ENCODE data around the gene FSIP2.
A peak's percentile ranks its signal among the peaks of the same experiment; 100 is the strongest.
"Not testable (repeated sequence)": the region's sequence is repeated elsewhere in the genome, so short reads cannot be mapped to it uniquely, and the experiment has no call there.

FSIP2 gene

DNA sequence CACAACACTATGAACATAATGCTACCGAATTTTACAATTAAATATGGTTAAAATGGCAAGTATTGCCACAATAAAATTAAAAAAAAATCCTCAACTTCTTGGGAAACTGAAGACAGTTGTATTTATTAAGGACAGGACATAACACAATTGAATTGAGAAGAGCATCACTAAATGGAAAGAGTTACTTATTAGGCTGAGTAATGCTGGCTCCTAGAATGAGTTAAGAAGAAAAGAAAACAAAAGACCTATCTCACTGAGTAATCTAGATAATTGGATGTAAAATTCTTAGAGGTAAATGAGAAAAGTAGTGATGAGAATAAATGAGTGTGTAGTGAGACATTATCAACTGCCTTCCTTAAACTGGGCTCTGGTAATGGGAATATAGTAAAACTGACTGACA, 121.7 kb downstream of the FSIP2 start:
- Histone ChIP-seq H3K27me3 (ENCODE audit: insufficient read depth, low read length) (no peaks in the 10 kb centered on the region), H3K9ac (ENCODE audit: low read depth, low read length) (no peak overlapping the region), H3K4me1 (ENCODE audit: insufficient read depth, low read length) (peaks cover 13% of the 10 kb centered on the region), H3K9me3 (ENCODE audit: insufficient read depth, low read depth, low read length) (no peaks in the 10 kb centered on the region), H3K27ac (ENCODE audit: low read depth, low read length) (no peak overlapping the region), H3K4me3 (ENCODE audit: low read length) (no peak overlapping the region), H3K36me3 (ENCODE audit: insufficient read depth, low read length) (no peaks in the 10 kb centered on the region)
- WGBS: no CpG with 5 or more reads among the region's 1 CpG

DNA sequence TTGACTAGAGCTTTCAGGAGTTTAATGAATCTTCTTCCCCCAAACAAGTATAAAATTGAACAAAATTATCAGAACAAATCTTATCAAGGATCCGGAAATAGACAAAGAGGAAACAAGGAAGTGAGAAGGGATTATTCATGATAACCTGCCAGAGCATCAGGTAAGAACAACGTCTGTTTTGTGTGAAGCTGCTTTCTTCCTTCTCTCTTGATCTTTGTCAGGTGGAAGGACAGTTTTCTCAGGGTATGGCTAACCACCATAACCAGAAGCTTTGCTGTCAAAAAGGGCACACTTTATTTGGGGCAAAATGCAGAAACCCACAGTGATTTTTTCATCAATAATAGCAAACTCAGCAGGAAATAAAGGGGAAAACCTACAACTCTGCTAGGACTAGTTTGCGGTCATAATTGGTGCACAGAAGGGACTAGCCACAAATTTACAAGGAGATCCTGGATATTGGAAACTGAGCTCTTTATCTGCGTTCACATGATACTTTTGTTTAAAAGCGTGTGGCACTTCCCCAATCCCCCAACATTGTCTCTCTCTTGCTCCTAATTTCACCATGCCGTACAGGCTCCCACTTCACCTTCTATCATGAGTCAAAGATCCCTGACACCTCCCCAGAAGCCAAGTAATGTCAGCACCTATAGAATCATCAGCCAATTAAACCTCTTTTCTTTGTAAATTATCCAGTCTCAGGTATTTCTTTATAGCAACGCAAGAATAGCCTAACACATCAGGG, 124.2 kb downstream of the FSIP2 start:
- WGBS: 94% methylated on average over 7 of the region's 7 CpGs
- Histone ChIP-seq H3K9me3 (ENCODE audit: insufficient read depth, low read depth, low read length) (no peaks in the 10 kb centered on the region), H3K4me1 (ENCODE audit: insufficient read depth, low read length) (peaks cover 13% of the 10 kb centered on the region), H3K4me3 (ENCODE audit: low read length) (no peak overlapping the region), H3K27ac (ENCODE audit: low read depth, low read length) (no peak overlapping the region), H3K9ac (ENCODE audit: low read depth, low read length) (no peak overlapping the region), H3K36me3 (ENCODE audit: insufficient read depth, low read length) (no peaks in the 10 kb centered on the region), H3K27me3 (ENCODE audit: insufficient read depth, low read length) (no peaks in the 10 kb centered on the region)

DNA sequence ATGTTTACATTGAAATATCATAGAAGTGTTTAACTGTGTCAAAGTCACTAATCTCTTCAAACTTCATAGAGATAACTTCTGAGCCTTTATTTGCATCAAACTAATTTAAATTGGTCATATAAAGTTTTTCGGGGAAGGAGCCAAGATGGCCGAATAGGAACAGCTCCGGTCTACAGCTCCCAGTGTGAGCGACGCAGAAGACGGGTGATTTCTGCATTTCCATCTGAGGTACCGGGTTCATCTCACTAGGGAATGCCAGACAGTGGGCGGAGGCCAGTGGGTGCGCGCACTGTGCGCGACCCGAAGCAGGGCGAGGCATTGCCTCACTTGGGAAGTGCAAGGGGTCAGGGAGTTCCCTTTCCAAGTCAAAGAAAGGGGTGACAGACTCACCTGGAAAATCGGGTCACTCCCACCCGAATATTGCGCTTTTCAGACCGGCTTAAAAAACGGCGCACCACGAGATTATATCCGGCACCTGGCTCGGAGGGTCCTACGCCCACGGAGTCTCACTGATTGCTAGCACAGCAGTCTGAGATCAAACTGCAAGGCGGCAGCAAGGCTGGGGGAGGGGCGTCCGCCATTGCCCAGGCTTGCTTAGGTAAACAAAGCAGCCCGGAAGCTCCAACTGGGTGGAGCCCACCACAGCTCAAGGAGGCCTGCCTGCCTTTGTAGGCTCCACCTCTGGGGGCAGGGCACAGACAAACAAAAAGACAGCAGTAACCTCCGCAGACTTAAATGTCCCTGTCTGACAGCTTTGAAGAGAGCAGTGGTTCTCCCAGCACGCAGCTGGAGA, 126.1 kb downstream of the FSIP2 start:
- H3K9ac ChIP-seq (ENCODE audit: low read depth, low read length): peak overlapping the region; percentile 58
- not testable (repeated sequence) for H3K36me3 ChIP-seq (ENCODE audit: insufficient read depth, low read length); H3K27ac ChIP-seq (ENCODE audit: low read depth, low read length); H3K27me3 ChIP-seq (ENCODE audit: insufficient read depth, low read length); H3K9me3 ChIP-seq (ENCODE audit: insufficient read depth, low read depth, low read length)
- peak overlapping the region; percentile 54 for H3K4me3 ChIP-seq (ENCODE audit: low read length)
- peaks cover 13% of the 10 kb centered on the region for H3K4me1 ChIP-seq (ENCODE audit: insufficient read depth, low read length)
- 73% methylated on average over 28 of the region's 31 CpGs for WGBS

DNA sequence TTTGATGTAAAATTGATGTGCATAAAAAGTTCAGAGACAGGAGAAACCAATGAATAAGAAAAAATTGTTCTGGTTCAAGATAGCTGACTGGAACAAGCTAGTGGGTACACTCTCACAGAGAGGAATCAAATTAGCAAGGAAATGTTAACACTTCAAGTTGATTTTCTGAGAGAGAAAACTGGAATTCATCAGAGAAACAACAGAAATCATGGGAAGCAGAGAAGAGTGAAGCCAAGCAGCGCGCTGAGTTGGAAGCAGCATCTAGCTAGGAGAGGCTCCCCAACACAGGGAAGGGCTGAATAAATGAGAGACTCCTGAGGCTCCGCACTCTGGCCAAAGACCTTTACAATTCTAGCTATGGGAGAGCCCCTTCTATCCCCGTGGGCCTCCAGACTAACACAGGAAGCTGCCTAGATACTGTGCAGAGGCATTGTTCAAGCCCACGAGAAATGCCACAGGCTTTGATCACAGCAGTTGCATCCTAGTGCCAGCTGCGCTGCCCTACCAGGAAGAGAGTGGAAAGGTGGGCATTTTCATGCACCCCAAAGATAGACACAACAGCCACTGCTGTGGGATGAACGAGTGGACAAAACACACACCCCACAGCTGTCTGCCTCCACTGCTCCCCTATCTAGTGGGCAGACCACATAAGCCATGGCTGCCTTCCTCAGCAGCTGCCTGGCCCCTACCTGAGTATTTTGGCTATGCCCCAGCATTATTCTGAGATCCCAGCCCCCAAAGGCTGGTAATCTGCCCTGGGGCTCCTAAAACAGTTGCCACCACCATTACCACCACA, 136.7 kb downstream of the FSIP2 start:
- Histone ChIP-seq H3K4me3 (ENCODE audit: low read length) (no peak overlapping the region), H3K4me1 (ENCODE audit: insufficient read depth, low read length) (no peaks in the 10 kb centered on the region), H3K9ac (ENCODE audit: low read depth, low read length) (no peak overlapping the region), H3K9me3 (ENCODE audit: insufficient read depth, low read depth, low read length) (no peaks in the 10 kb centered on the region), H3K27me3 (ENCODE audit: insufficient read depth, low read length) (no peaks in the 10 kb centered on the region), H3K36me3 (ENCODE audit: insufficient read depth, low read length) (no peaks in the 10 kb centered on the region), H3K27ac (ENCODE audit: low read depth, low read length) (no peak overlapping the region)
- WGBS: 91% methylated on average over 7 of the region's 7 CpGs

DNA sequence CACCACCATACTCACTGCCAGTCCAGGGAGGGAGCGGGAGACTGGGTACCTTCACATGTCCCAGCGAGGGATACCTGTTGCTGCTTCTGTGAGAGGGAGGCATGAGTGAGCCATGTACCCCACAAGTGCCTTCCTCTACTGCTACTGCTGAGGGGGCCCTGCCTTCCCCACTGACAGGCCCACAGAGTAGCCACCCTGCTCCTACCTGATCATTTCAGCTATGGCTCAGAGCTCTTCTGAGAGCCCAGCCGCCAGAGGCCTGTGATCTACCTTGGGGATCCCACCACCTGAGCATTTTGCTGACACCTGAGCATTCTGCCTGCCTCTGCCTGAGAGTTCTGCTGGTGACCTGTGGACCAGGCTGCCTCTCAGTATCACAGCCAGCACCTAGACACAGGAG, 137.6 kb downstream of the FSIP2 start:
- H3K9ac ChIP-seq (ENCODE audit: low read depth, low read length): no peak overlapping the region
- no peaks in the 10 kb centered on the region for H3K4me1 ChIP-seq (ENCODE audit: insufficient read depth, low read length)
- no peaks in the 10 kb centered on the region for H3K36me3 ChIP-seq (ENCODE audit: insufficient read depth, low read length)
- no peak overlapping the region for H3K27ac ChIP-seq (ENCODE audit: low read depth, low read length)
- no peaks in the 10 kb centered on the region for H3K9me3 ChIP-seq (ENCODE audit: insufficient read depth, low read depth, low read length)
- 93% methylated on average over 3 of the region's 3 CpGs for WGBS
- H3K4me3 ChIP-seq (ENCODE audit: low read length): no peak overlapping the region
- H3K27me3 ChIP-seq (ENCODE audit: insufficient read depth, low read length): no peaks in the 10 kb centered on the region

DNA sequence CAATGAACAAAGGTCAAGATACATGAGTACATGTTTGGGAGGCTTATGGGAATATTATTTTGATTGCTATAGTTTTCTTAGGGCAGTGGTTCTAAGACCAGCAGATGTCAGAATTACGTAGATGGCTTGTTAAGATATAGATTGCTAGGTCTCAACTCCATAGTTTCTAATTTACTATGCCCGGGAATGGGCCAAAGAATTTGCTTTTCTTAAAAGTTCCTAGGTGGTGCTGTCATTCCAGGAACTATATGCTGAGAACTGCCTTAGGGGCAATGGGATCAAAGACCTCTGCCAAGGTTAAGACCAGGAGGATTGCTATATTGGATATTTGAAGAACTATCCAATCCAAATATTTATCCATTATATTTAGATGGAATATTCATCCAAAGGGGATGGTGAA, 141.8 kb downstream of the FSIP2 start:
- Histone ChIP-seq H3K4me1 (ENCODE audit: insufficient read depth, low read length) (no peaks in the 10 kb centered on the region), H3K36me3 (ENCODE audit: insufficient read depth, low read length) (no peaks in the 10 kb centered on the region), H3K4me3 (ENCODE audit: low read length) (no peak overlapping the region), H3K9ac (ENCODE audit: low read depth, low read length) (no peak overlapping the region), H3K9me3 (ENCODE audit: insufficient read depth, low read depth, low read length) (no peaks in the 10 kb centered on the region), H3K27me3 (ENCODE audit: insufficient read depth, low read length) (no peaks in the 10 kb centered on the region), H3K27ac (ENCODE audit: low read depth, low read length) (no peak overlapping the region)
- 86% methylated on average over 2 of the region's 2 CpGs for WGBS

Data from HUES64 (cell line).